GM12892 (cell line): ENCODE results near the gene H1-8.

ENCODE experiments used
- POLR2A ChIP-seq: IDR thresholded peaks from 2 replicates; pipeline ENCODE4 v1.6.1; 2011; ENCODE audit warnings: low read depth, low read length, control low read depth
- POLR2AphosphoS5 ChIP-seq: IDR thresholded peaks from 2 replicates; pipeline ENCODE4 v1.6.1; 2011; ENCODE audit warnings: low read depth, low read length, control low read depth
- TAF1 ChIP-seq: IDR thresholded peaks from 2 replicates; pipeline ENCODE4 v1.6.1; 2011; ENCODE audit warnings: low read depth, mild to moderate bottlenecking, control low read depth, low read length, borderline replicate concordance

GRCh38 chr3:129596194-129597086, 53.5 kb downstream of the H1-8 start:
- no peak for TF ChIP-seq POLR2AphosphoS5
- TF ChIP-seq TAF1, result no peak
- no peak for TF ChIP-seq POLR2A
